HG03354 (cell line): ENCODE measurements around the gene FER.
"Not testable (repeated sequence)": the region's sequence is repeated elsewhere in the genome, so short reads cannot be mapped to it uniquely, and the experiment has no call there.

Experiments
- ATAC-seq: cut with Tn5 transposase; IDR thresholded peaks from one replicate; pipeline ENCODE4 v1.9.1; 2021; ENCODE audit warnings: mild to moderate bottlenecking; ENCODE audit not compliant: unreplicated experiment, poor library complexity, severe bottlenecking

The FER gene

DNA sequence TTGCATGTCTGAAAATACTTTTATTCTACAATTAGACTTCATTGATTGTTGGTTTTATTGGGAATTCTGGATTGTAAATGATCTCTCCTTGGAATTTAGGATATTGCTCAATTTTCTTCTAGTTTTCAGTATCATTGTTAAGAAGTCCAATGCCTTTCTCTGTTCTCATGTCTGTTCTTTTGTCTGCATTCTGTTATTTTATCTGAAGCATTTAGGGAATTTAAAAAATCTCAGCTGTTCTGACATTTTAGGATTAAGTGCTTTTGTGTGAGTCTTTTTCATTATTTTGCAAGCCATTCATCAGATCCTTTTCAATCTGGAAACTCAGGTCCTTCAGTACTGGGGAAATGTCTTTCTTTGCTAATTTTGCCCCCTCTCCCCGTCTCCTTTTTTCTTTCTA lies 4.4 kb upstream of the FER start:
- no peak for ATAC-seq

DNA sequence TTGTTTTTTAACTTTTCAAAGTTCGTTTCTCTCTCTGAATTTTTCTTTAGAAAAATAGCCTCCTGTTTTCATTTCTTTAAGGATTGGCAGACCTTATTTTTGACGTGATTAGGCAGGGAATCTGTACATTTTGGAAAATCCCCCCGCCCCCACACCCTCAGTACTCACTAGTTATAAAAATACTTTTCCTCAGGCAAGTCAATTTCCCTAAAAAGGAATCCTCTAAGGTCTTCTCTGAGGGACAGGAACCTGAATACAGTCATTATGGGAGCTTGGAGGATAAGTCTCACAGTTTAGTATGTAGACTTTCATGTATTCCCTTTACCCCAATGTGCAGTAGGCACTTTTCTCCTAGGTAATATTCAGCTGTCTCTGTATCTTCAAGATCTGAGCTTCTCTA lies 3.9 kb upstream of the FER start:
- no peak for ATAC-seq

DNA sequence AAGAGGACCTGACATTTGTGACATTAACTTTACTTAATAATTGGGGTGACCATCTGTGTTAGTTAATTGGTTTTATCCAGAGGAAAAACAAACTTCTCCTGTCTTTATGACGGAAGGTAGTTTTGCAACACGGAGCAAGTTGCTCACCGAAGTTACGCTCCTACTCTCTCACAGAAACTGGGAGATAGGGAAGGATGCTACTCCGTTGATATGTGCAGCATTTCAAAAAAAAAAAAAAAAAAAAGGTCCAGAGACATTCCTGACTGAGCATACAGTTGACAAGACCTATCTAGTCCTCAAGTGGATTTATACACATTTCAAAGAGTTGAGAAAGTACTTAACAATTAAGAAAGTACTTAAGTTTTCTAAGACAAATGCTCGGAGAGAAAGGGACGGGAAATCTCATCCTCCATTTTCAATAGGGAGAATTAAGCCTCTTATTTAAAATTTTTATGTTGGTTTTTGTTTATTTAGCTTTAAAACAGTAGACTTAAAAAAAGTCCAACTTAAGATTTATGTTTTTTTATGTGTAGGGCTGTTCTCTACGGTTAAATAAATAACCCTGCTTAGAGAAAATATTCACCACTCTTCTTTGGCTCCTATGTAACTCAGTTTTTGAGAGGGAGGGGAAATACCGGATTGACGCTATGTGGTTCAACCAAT lies 455 bp upstream of the FER start:
- no peak for ATAC-seq

DNA sequence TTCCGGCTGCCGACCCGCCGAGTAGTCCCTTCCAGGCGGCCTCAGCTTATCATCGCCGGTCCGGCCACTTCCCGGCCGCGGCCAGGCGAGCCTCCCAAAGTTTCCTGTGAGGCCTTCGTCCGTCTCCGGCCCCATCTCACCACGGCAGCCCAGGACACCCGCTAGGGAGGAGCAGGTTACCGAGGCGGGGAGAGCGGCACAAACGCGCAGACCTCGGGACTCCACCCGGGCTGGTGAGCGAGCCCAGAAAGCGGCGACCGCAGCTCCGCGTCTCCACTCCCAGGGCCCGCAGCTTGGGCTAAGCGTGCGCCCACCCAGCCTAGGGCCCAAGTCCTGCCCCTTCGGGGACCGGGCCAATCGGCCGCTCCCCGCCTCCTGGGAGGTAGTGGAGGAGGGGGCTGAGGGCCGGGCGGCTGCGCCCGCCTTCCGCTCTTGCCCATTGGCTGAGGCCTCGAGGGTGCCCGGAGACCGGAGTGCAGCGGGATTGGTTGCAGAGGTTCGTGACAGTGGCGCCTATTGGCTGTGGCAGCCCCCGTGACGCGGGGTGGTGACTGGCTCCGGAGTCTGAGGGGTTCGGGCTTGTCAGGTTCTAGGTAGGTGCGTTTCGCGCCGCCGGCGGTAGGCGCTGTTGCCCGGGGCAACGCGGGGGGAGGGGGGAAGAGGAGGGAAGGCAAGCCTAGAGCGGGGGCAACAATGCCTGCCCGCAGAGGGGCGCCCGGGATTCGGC lies 867 bp downstream of the FER start:
- peak; percentile 96 for ATAC-seq

DNA sequence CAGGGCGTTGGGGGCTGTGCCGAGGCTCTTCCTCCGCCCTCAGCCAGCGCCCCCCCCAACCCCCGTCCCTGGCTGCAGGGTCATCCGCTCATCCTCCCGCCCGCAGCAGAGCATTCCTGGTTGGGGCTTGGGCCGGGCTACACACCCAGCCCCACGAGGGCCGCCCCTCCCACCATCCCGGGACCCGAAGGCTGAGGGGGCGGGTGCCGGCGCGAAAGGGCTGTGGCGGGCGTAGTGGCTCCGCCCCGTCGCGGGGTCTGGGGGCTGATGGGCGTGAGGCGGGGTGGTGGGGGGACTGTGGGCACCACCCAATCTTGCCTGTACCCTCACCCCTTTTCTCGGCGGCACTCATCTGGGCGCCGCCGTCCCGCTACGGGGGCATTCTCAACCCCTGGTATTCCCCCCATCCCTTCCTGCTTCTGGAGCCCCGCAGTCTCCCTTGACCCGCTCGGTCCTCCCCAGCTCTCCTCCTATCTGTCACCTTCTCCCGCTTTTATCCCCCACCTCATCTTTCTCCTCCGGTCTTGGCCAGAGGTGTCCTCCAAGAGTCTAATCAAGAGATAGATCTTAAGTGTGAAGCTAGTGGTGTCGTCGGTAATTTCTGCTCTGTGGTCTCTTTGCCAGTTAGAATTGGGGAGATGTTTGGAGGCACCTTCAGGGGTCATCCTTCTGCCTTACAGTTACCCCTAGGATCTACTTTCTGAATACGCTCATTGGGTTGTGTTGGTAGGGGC lies 1.6 kb downstream of the FER start:
- ATAC-seq, result peak; percentile 40

DNA sequence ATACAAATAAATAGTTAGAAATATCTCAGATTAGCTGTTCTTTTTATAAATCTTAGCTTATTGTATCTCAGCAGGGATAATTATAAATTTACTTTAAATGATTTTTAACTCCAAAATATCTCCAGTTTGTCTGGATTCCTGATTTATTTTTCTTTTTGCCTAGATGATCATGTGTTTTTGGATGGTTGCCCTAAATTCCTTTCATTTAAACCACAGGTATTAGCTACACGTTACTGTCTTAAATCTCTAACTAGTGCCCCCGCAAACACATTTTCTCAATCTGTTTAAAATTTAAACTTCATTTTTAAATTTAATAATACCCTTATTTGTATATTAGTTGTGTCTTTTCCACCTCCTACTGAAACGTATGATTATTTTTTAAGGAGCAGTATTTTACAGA lies 5.6 kb downstream of the FER start:
- no peak for ATAC-seq

DNA sequence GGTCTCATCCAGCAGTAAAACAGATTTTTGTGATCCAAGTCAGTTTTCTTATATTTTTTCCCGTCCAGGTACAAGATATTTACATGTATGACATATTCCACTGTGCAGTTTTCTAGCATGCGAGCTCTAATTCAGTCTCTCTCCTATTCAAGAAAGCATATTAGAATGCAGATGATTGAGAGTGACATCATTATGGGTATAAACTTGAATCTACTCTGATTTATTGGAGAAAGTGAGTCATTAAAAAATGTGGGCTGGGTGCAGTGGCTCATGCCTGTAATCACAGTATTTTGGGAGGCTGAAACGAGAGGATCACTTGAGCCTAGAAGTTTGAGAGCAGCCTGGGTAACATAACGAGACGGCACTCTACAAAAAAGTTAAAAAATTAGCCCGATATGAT lies 6.2 kb downstream of the FER start:
- ATAC-seq, result no peak

DNA sequence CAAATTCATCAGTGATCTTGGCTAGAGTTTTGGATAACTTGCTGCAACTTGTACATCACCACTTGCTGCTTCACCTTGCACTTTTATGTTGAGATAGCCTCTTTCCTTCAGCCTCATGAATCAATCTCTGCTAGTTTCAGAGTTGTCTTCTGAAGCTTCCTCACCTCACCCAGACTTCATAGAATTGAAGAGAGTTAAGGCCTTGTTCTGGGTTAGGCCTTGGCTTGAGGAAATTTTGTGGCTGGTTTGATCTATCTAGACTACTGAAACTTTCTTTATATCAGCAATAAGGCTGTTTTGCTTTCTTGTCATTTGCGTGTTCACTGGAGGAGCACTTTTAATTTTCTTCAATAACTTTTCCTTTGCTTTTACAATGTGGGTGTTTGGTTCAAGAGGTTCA lies 12.8 kb downstream of the FER start:
- no peak for ATAC-seq

DNA sequence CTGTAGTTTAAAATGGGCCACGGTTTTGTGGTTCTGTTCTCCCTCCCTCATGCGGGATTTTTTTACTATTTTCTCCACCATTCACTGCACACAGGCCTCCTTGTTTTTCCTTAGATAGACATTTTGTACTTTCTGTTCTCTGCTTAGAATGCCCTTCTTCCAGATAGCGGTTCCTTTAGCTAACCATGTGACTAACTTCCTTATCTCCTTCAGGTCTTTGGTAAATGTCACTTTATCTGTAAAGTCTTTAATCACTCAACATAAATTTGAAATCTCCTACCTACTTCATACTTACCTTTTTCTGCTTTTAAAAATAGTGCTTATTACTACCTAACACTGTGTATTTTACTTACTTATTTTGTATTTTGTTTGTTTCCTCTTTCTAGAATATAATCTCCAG lies 15.0 kb downstream of the FER start:
- ATAC-seq, result no peak

DNA sequence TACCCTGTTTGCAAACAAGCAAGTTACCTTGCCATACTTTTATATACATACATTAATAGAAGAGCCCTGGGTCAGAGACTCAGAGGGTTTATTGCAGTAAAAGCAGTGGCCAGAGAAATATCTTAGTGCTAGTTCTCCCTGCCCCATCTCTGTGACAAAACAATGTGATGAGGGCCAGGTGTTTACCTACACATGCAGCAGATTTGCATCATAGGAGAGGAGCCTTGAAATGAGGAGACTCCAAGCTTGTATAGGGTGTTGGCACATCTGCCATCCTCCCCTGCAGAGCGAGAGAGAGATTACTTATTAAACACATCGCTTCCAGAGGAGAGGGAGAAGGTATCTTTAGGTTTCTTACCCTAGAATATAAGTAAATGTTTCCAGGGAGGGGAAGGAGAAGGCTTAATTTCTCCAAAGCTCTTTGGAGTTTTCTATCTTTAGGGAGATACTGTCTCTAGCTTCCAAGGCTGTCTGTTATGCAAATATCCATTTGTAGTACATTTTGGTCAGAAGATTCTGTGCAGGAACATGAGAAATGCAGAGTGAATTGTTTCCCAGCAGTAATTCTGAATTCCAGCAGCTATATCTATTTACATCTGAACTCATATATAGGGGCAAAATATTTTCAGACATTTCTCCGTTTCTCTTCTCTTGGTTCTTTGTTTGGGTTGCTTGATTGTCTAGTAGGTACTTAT lies 15.7 kb downstream of the FER start:
- peak; percentile 52 for ATAC-seq

DNA sequence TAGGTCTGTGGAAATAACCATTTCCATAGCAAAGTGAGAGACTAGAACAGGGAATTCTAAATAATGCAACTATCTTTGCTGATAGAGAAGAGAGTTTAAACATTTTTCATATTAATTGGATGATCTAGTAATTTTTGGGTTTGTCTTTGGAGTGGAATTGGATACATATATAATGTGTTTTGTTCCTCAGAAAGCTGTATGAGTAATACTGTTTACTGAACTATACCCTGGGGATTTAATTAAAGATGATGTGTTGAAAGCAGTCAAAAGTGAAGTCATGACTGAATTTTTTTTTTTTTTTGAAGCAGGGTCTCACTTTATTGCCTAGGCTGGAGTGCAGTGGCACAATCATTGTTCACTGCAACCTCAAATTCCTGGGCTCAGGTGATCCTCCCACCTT lies 17.9 kb downstream of the FER start:
- ATAC-seq, result no peak

DNA sequence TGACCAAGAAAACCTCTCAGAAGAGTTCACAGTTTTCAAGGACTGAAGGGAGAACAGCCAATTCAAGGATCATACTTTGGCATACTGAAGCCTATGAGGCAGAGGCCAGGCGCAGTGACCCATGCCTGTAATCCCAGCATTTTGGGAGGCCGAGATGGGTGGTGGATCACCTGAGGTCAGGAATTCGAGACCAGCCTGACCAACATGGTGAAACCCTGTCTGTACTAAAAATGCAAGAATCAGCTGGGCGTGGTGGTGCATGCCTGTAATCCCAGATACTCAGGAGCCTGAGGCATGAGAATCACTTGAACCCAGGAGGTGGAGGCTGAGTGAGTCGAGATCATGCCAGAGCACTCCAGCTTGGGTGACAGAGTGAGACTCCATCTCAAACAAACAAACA lies 19.2 kb downstream of the FER start:
- not testable (repeated sequence) for ATAC-seq

DNA sequence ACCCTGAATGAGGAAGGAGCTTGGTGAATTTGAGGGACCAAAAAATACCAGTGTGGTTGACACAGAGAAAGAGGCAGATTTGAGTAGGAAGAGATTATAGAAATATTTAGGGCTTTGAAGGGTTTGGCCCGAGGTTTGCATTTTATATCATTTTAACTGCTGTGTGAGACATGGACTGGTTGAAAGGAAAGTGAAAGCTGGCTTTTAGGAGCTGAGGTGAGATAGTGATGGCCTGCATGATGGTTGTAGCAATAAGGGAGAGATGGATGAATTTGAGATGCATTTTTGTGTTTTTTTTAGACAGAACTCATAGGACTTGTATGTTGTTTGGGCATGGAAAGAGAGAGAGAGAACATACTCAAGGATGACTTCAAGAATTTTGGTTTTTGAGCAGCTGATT lies 21.7 kb downstream of the FER start:
- ATAC-seq, result peak; percentile 77

DNA sequence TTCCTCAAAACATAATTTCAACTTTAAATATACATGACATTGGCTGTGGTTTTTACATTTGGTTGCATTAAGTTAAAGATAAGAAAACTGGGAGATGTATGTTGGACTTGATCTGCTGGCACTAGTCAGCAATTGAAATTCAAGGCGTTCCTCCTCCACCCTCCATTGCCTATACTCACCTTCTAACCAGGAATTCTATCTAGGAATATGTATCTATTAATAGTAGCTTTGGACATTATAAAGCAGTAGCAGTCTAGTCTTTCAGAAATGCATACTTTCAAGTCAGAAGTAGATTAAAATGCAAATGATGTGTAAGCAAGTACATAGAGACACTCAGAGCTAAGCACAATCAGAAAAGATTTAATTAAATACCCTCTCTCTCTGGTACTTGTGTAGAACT lies 24.9 kb downstream of the FER start:
- ATAC-seq, result no peak

DNA sequence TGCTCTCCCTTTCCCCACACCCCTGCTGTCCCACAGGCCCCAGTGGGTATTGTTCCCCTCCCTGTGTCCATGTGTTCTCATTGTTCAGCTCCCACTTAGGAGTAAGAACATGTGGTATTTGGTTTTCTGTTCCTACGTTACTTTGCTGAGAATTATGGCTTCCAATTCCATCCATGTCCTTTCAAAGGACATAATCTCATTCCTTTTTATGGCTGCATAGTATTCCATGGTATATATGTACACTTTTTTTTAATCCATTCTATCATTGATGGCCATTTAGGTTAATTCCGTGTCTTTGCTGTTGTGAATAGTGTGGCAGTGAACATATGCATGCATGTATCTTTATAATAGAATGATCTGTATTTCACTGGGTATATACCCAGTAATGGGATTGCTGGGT lies 25.6 kb downstream of the FER start:
- no peak for ATAC-seq

DNA sequence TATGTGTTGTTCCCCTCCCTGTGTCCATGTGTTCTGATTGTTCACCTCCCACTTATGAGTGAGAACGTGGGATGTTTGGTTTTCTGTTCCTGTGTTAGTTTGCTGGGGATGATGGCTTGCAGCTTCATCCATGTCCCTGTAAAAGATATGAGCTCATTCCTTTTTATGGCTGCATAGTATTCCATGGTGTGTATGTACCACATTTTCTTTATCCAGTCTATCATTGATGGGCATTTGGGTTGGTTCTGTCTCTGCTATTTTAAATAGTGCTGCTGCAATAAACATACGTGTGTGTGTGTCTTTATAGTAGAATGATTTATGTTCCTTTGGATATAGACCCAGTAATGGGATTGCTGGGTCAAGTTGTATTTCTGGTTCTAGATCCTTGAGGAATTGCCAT lies 26.4 kb downstream of the FER start:
- not testable (repeated sequence) for ATAC-seq

DNA sequence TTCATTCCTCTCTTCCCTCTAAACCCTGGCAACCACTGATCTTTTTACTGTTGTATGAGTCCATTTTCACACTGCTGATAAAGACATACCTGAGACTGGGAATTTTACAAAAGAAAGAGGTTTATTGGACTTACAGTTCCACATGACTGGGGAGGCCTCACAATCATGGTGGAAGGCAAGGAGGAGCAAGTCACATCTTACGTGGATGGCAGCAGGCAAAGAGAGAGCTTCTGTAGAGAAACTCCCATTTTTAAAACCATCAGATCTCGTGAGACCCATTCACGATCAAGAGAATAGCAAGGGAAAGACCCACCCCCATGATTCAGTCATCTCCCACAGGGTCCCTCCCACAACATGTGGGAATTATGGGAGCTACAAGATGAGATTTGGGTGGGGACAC lies 29.9 kb downstream of the FER start:
- not testable (repeated sequence) for ATAC-seq

DNA sequence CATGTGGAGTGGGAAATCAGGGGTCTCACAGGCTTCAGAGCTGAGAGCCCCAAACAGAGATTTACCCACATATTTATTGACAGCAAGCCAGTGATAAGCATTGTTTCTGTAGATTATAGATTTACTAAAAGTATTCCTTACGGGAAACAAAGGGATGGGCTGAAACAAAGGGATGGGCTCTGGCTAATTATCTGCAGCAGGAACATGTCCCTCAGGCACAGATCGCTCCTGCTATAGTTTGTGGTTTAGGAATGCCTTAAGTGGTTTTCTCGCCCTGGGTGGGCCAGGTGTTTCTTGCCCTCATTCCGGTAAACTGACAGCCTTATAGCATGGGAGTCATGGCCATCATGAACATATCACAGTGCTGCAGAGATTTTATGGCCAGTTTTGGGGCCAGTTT lies 36.9 kb downstream of the FER start:
- ATAC-seq, result not testable (repeated sequence)

DNA sequence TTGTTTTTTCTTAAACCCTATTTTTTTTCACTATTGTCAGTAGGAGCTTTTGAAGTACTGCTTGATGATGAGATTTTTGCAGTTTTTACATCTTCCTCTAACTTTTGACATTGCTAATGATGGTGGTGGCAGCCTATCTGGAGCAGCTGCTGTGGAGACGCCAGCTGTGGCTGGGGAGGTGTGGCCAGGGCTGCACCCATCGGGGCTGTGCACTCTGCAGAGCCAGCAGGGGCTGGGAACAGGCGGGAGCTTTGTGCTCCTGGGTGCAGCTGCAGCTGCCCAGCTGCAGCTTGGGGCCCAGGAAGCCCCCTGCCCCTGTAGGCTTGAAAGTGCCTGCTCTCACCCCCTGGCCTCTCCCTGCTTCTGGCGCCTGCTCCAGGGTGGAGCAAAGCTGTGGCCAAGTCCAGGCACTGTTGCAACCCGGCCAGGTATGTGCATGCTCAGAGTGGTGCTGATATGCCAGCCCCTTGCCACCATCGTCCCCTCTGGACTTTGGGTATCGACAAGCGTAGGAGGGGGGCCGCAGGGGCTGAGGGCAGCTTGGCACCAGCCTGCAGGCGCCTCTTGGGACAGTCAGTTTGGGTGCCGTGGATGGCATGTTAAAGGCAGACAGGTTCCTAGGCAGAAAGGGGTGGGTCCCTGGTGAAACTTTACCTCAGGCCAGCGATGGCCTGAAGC lies 39.2 kb downstream of the FER start:
- no peak for ATAC-seq

DNA sequence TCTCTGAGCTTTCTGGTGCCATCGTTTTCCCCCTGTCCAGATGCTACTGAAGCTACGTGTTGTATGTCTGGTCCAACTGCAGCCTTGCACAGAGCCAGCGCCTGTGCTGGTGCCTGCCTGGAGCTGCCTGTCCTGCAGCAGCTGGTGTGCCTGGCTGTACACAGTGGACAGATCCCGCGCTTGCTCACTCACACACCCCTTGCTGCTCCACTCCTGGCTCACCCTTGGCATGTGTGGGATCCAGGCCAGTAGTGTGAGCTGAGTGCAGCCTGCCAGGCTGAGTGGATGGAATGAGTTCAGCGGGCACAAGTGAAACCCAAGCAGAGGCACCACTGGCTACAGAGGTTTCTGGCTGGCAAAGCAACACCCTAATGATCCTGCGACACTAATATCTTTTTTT lies 40.4 kb downstream of the FER start:
- ATAC-seq, result no peak
